ENCODE measurements around the gene RND2. TPM values are rescaled to one million over a fixed set of nuclear protein-coding genes. Genes with fewer than 3 reads are reported as not detected.
A peak's percentile ranks its signal among the peaks of the same experiment; 100 is the strongest.

The RND2 gene
- total and polyA plus RNA-seq, 2 donors (not counting 1 experiment from before 2014, with no cell fraction given): 0.24 to 0.44 TPM

GRCh38 chr17:43020030-43020621 lies 4.9 kb upstream of the RND2 start:
- H3K27me3 ChIP-seq (replicated peaks in 1 of 4; ENCODE audit: control extremely low read depth in 1 of 4, control insufficient read depth in 3 of 4, insufficient read depth in 4 of 4, low read length in 3 of 4): no peaks in the 10 kb centered on the region
- no peak overlapping the region for H3K4me2 ChIP-seq (replicated peaks; ENCODE audit: low read depth, low read length, poor library complexity, severe bottlenecking)
- peaks cover 9 to 27% of the 10 kb centered on the region in 2 donors for H3K4me1 ChIP-seq (ENCODE audit: control insufficient read depth in 2 of 2, insufficient read depth in 2 of 2, low read length in 2 of 2)
- H3K36me3 ChIP-seq (replicated peaks in 1 of 2; ENCODE audit: control extremely low read depth in 1 of 2, control insufficient read depth in 1 of 2, extremely low read depth in 1 of 2, insufficient read depth in 2 of 2, low read length in 1 of 2): no peaks in the 10 kb centered on the region
- peak overlapping the region; percentile 34 for H3K27ac Mint-ChIP-seq
- DNase-seq: no peak
- CTCF ChIA-PET: interaction anchor here (1.1 to 1.5 kb wide), 2 partner anchors 14 to 23 kb away, joined by 3 to 5 read pairs; partner anchors contain the start of gene IFI35
- H3K27ac ChIP-seq (ENCODE audit: low read length in 2 of 2): no peak overlapping the region
- POLR2A ChIA-PET: no interaction called here
- no peaks in the 10 kb centered on the region for H3K9me3 Mint-ChIP-seq (ENCODE audit: insufficient read depth)
- intact Hi-C loops (cut with micrococcal nuclease): no loop called here
- H2AFZ ChIP-seq (ENCODE audit: insufficient read depth, low read depth, low read length, poor library complexity, severe bottlenecking): no peak overlapping the region
- H3K4me3 ChIP-seq (ENCODE audit: control extremely low read depth in 1 of 5, extremely low read depth in 1 of 5, insufficient read depth in 1 of 5, low read depth in 2 of 5, low read length in 4 of 5): no peak overlapping the region
- peak overlapping the region; percentile 44 for H3K4me3 Mint-ChIP-seq
- H3K27me3 Mint-ChIP-seq: no peaks in the 10 kb centered on the region
- H3K79me2 ChIP-seq (ENCODE audit: control insufficient read depth, insufficient read depth, low read length): no peaks in the 10 kb centered on the region
- peaks cover 32% of the 10 kb centered on the region for H3K4me1 Mint-ChIP-seq
- WGBS (ENCODE audit: insufficient coverage): 85% methylated on average over 2 of the region's 6 CpGs
- H4K20me1 ChIP-seq (ENCODE audit: control insufficient read depth, insufficient read depth, low read length, poor library complexity, severe bottlenecking): no peaks in the 10 kb centered on the region
- ATAC-seq (ENCODE audit: low read depth): no peak
- no peak for TF ChIP-seq EZH2 (IDR thresholded peaks at IDR 0.05; ENCODE audit: borderline replicate concordance, insufficient read depth, low read depth, low read length, poor library complexity, severe bottlenecking)
- TF ChIP-seq, protein P1, sequence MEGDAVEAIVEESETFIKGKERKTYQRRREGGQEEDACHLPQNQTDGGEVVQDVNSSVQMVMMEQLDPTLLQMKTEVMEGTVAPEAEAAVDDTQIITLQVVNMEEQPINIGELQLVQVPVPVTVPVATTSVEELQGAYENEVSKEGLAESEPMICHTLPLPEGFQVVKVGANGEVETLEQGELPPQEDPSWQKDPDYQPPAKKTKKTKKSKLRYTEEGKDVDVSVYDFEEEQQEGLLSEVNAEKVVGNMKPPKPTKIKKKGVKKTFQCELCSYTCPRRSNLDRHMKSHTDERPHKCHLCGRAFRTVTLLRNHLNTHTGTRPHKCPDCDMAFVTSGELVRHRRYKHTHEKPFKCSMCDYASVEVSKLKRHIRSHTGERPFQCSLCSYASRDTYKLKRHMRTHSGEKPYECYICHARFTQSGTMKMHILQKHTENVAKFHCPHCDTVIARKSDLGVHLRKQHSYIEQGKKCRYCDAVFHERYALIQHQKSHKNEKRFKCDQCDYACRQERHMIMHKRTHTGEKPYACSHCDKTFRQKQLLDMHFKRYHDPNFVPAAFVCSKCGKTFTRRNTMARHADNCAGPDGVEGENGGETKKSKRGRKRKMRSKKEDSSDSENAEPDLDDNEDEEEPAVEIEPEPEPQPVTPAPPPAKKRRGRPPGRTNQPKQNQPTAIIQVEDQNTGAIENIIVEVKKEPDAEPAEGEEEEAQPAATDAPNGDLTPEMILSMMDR (IDR thresholded peaks at IDR 0.05): no peak
- H3K9ac ChIP-seq (ENCODE audit: low read length): no peak overlapping the region
- H3K9me3 ChIP-seq (ENCODE audit: control extremely low read depth in 1 of 3, control insufficient read depth in 2 of 3, insufficient read depth in 1 of 3, low read length in 2 of 3): no peaks in the 10 kb centered on the region

Measured in B cell (primary cell).